Neural cell (in vitro differentiated cells): ENCODE results near the gene PPP2R2D.

ENCODE experiments used
- CTCF ChIP-seq: fragments of 450-650 bp; IDR thresholded peaks from 2 replicates; pipeline ENCODE4 v1.5.1; 2014; ENCODE audit warnings: antibody characterized with exemption, mild to moderate bottlenecking, moderate library complexity; ENCODE audit not compliant: poor library complexity, severe bottlenecking
- POLR2AphosphoS5 ChIP-seq: IDR thresholded peaks from 2 replicates; pipeline ENCODE4 v1.6.1; 2012
- RAD21 ChIP-seq: fragments of 450-650 bp; conservative IDR thresholded peaks from 2 replicates; pipeline ENCODE4 v1.6.1; 2014; ENCODE audit warnings: antibody characterized with exemption, mild to moderate bottlenecking, moderate library complexity
- TAF1 ChIP-seq: IDR thresholded peaks from 2 replicates; pipeline ENCODE4 v1.6.1; 2012; ENCODE audit warnings: low read depth

GRCh38 chr10:131900350-131901152 is at the start of gene PPP2R2D:
- TF ChIP-seq CTCF (no peak), RAD21 (peak; percentile 21), TAF1 (no peak), POLR2AphosphoS5 (peak; percentile 42)
